HEK293 (cell line): Measurements from ENCODE around the gene CTDNEP1.
A peak's percentile ranks its signal among the peaks of the same experiment; 100 is the strongest.

ENCODE experiments used
- CTCF ChIA-PET: fragments of 350-600 bp; formaldehyde crosslinking; extraction: SDS; loops from one replicate; lab custom pipeline; 2021; ENCODE audit warnings: antibody characterized with exemption; lab: Yijun Ruan, JAX
- POLR2A ChIA-PET: fragments of 300-600 bp; formaldehyde crosslinking; extraction: SDS; loops from one replicate; lab custom pipeline; 2020; ENCODE audit warnings: antibody characterized with exemption, inconsistent platforms; lab: Yijun Ruan, JAX
- H3K27ac ChIP-seq: fragments of 200-500 bp; sonication (Bioruptor generic); 2 replicates; pipeline ENCODE4 v1.5.1; 2014; ENCODE audit warnings: low read depth, low read length, control low read depth, inconsistent platforms; ENCODE audit errors: extremely low read depth
- H3K36me3 ChIP-seq, 2 experiments: fragments of 200-500 bp in 1 of 2; sonication (Bioruptor generic) in 1 of 2; 1 replicate in 1 of 2; 2 replicates in 1 of 2; pipeline ENCODE4 v1.5.1; 2014 to 2017; ENCODE audit warnings: inconsistent platforms in 2 of 2, low read length in 2 of 2; ENCODE audit not compliant: control insufficient read depth in 2 of 2, insufficient read depth in 1 of 2
- H3K4me1 ChIP-seq: fragments of 200-500 bp; sonication (Bioruptor generic); 2 replicates; pipeline ENCODE4 v1.5.1; 2014; ENCODE audit warnings: mild to moderate bottlenecking, low read length, inconsistent platforms; ENCODE audit not compliant: control insufficient read depth, insufficient read depth
- H3K4me3 ChIP-seq: 2 replicates; pipeline ENCODE4 v1.5.1; 2011; ENCODE audit warnings: low read depth, mild to moderate bottlenecking, control low read depth, low read length, moderate library complexity
- H3K9me3 ChIP-seq: fragments of 200-500 bp; sonication (Bioruptor generic); 2 replicates; pipeline ENCODE4 v1.5.1; 2014; ENCODE audit warnings: low read depth, low read length, inconsistent platforms; ENCODE audit not compliant: control insufficient read depth, insufficient read depth
- ATF2 ChIP-seq: fragments of 450-650 bp; formaldehyde crosslinking; IDR thresholded peaks from 2 replicates; pipeline ENCODE4 v1.5.1; 2016; ENCODE audit warnings: missing biosample characterization, missing genetic modification characterization, low read depth
- GFI1B ChIP-seq: fragments of 450-650 bp; formaldehyde crosslinking; IDR thresholded peaks from 2 replicates; pipeline ENCODE4 v1.5.1; 2016; ENCODE audit warnings: missing biosample characterization, missing genetic modification characterization
- GLI2 ChIP-seq: fragments of 450-650 bp; formaldehyde crosslinking; IDR thresholded peaks from 2 replicates; pipeline ENCODE4; 2017; ENCODE audit warnings: missing biosample characterization, missing genetic modification characterization, low read depth, borderline replicate concordance
- IKZF3 ChIP-seq: fragments of 450-650 bp; IDR thresholded peaks from 2 replicates; pipeline ENCODE4 v1.5.0; 2018; ENCODE audit warnings: missing biosample characterization, mild to moderate bottlenecking, missing genetic modification characterization, moderate library complexity
- KLF1 ChIP-seq: fragments of 450-650 bp; formaldehyde crosslinking; IDR thresholded peaks from 2 replicates; pipeline ENCODE4 v1.5.1; 2016; ENCODE audit warnings: missing biosample characterization, missing genetic modification characterization
- KLF7 ChIP-seq: fragments of 450-650 bp; formaldehyde crosslinking; IDR thresholded peaks from 2 replicates; pipeline ENCODE4 v1.5.1; 2016; ENCODE audit warnings: missing biosample characterization, missing genetic modification characterization, borderline replicate concordance
- MYNN ChIP-seq: fragments of 450-650 bp; formaldehyde crosslinking; IDR thresholded peaks from 2 replicates; pipeline ENCODE4 v1.5.1; 2016; ENCODE audit warnings: missing biosample characterization, missing genetic modification characterization, borderline replicate concordance
- OVOL3 ChIP-seq: fragments of 450-650 bp; formaldehyde crosslinking; IDR thresholded peaks from 2 replicates; pipeline ENCODE4 v1.5.1; 2016; ENCODE audit warnings: missing biosample characterization, missing genetic modification characterization
- PRDM4 ChIP-seq: fragments of 450-650 bp; formaldehyde crosslinking; IDR thresholded peaks from 2 replicates; pipeline ENCODE4 v1.5.1; 2017; ENCODE audit warnings: missing biosample characterization, missing genetic modification characterization
- SP7 ChIP-seq: fragments of 450-650 bp; formaldehyde crosslinking; IDR thresholded peaks from 2 replicates; pipeline ENCODE4 v1.5.1; 2016; ENCODE audit warnings: missing biosample characterization, missing genetic modification characterization
- ZBTB11 ChIP-seq: fragments of 450-650 bp; formaldehyde crosslinking; conservative IDR thresholded peaks from 2 replicates; pipeline ENCODE4 v1.5.1; 2016; ENCODE audit warnings: low read depth, missing biosample characterization, missing genetic modification characterization
- ZBTB8A ChIP-seq: fragments of 450-650 bp; formaldehyde crosslinking; IDR thresholded peaks from 2 replicates; pipeline ENCODE4 v1.5.1; 2016; ENCODE audit warnings: missing biosample characterization, missing genetic modification characterization
- ZNF114 ChIP-seq: fragments of 450-650 bp; formaldehyde crosslinking; IDR thresholded peaks from 2 replicates; pipeline ENCODE4 v1.5.0; 2017; ENCODE audit warnings: missing biosample characterization, missing genetic modification characterization
- ZNF133 ChIP-seq: fragments of 450-650 bp; formaldehyde crosslinking; IDR thresholded peaks from 2 replicates; pipeline ENCODE4 v1.5.1; 2016; ENCODE audit warnings: missing biosample characterization, missing genetic modification characterization
- ZNF146 ChIP-seq: fragments of 450-650 bp; formaldehyde crosslinking; IDR thresholded peaks from 2 replicates; pipeline ENCODE4 v1.5.1; 2016; ENCODE audit warnings: missing biosample characterization, missing genetic modification characterization
- ZNF169 ChIP-seq: fragments of 450-650 bp; formaldehyde crosslinking; IDR thresholded peaks from 2 replicates; pipeline ENCODE4 v1.5.1; 2016; ENCODE audit warnings: missing biosample characterization, missing genetic modification characterization
- ZNF19 ChIP-seq: fragments of 450-650 bp; formaldehyde crosslinking; IDR thresholded peaks from 2 replicates; pipeline ENCODE4; 2016; ENCODE audit warnings: missing biosample characterization, missing genetic modification characterization, low read depth
- ZNF211 ChIP-seq: fragments of 450-650 bp; formaldehyde crosslinking; IDR thresholded peaks from 2 replicates; pipeline ENCODE4 v1.5.1; 2016; ENCODE audit warnings: low read depth, missing biosample characterization, missing genetic modification characterization
- ZNF239 ChIP-seq: fragments of 450-650 bp; formaldehyde crosslinking; IDR thresholded peaks from 2 replicates; pipeline ENCODE4 v1.5.1; 2016; ENCODE audit warnings: missing biosample characterization, missing genetic modification characterization
- ZNF513 ChIP-seq: fragments of 450-650 bp; IDR thresholded peaks from 2 replicates; pipeline ENCODE4 v1.5.1; 2018; ENCODE audit warnings: missing biosample characterization, missing genetic modification characterization
- ZNF530 ChIP-seq: fragments of 450-650 bp; formaldehyde crosslinking; IDR thresholded peaks from 2 replicates; pipeline ENCODE4 v1.5.1; 2016; ENCODE audit warnings: low read depth, missing biosample characterization, missing genetic modification characterization
- ZNF561 ChIP-seq: fragments of 450-650 bp; IDR thresholded peaks from 2 replicates; pipeline ENCODE4 v1.5.1; 2018; ENCODE audit warnings: missing biosample characterization, missing genetic modification characterization, borderline replicate concordance
- ZNF830 ChIP-seq: fragments of 450-650 bp; IDR thresholded peaks from 2 replicates; pipeline ENCODE4 v1.5.0; 2018; ENCODE audit warnings: missing biosample characterization, missing genetic modification characterization, low read depth, mild to moderate bottlenecking, moderate library complexity
- ZXDB ChIP-seq: fragments of 450-650 bp; formaldehyde crosslinking; IDR thresholded peaks from 2 replicates; pipeline ENCODE4 v1.5.1; 2016; ENCODE audit warnings: missing biosample characterization, missing genetic modification characterization
- TF ChIP-seq, protein P1 (sequence below): fragments of 450-650 bp; formaldehyde crosslinking; IDR thresholded peaks from 2 replicates; pipeline ENCODE4 v1.5.1; 2017; ENCODE audit warnings: missing biosample characterization, missing genetic modification characterization
- TF ChIP-seq, protein P2 (sequence below): sonication (generic); formaldehyde crosslinking; IDR thresholded peaks from 2 replicates; pipeline ENCODE4 v1.8.1; 2022; ENCODE audit warnings: mild to moderate bottlenecking, moderate library complexity, missing genetic modification reagents

CTDNEP1 gene

GRCh38 chr17:7238420-7239090 is 13.0 kb downstream of the CTDNEP1 start (continued):
- no peak for TF ChIP-seq OVOL3 (tag by site-specific recombination)
- TF ChIP-seq KLF1 (tag by site-specific recombination): no peak
- no peak for TF ChIP-seq GFI1B (tag by site-specific recombination)
- no peak for TF ChIP-seq ZNF169 (tag by site-specific recombination)
- no peak for TF ChIP-seq ZNF133 (tag by site-specific recombination)
- peak; percentile 43; the same call in 1 of the 2 replicates for TF ChIP-seq ZBTB8A (tag by site-specific recombination)
- no peak for TF ChIP-seq ZNF19 (tag by site-specific recombination)
- no peak for TF ChIP-seq IKZF3 (tag by site-specific recombination)
- no peak for TF ChIP-seq ZNF146 (tag by site-specific recombination)
- TF ChIP-seq KLF7: no peak
- no peak for TF ChIP-seq SP7
- no peak for TF ChIP-seq ZNF114
- TF ChIP-seq MYNN: no peak
- no peak for TF ChIP-seq ZNF211 (tag by site-specific recombination)
- TF ChIP-seq ATF2 (tag by site-specific recombination): no peak
- TF ChIP-seq ZNF561: no peak
- TF ChIP-seq ZNF830 (tag by site-specific recombination): no peak
- TF ChIP-seq ZNF530: no peak
- TF ChIP-seq, protein P1, sequence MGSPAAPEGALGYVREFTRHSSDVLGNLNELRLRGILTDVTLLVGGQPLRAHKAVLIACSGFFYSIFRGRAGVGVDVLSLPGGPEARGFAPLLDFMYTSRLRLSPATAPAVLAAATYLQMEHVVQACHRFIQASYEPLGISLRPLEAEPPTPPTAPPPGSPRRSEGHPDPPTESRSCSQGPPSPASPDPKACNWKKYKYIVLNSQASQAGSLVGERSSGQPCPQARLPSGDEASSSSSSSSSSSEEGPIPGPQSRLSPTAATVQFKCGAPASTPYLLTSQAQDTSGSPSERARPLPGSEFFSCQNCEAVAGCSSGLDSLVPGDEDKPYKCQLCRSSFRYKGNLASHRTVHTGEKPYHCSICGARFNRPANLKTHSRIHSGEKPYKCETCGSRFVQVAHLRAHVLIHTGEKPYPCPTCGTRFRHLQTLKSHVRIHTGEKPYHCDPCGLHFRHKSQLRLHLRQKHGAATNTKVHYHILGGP (tag by site-specific recombination): no peak

DNA sequence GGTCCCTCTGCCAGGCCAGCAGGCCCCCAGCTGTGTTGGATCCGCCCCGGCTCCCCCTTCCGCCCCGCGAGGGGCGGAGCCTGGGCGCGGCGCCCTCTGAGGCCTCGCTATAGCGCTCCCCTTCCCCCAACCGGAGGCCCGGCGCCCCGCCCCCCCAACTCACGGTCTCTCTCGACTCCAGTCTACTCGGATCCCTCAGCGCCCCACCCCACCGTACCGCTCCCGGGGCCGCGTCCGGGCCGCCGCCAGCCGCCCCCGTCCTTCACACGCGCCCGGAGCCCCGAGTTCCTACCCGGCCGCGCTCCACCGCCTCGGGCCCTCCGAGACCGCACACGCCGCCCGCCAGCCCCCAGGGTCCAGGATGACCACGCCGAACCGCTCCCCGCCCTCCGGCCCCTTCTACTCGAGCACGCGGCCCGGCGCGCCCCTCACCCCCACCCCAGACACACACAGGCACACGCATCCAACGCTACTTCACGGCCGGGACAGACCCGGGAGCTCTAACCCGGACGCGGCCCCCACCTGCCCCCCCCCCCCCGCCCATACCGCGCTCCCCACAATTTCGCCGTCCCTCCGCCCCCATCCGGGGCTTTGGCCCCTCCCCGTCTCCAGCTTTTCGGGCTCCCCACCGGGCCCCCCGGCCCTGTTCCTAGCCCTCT is 13.6 kb downstream of the CTDNEP1 start:
- Histone ChIP-seq H3K36me3 (peaks cover 18 to 45% of the 10 kb centered on the region in 2 experiments), H3K9me3 (no peaks in the 10 kb centered on the region), H3K4me1 (peaks cover 10% of the 10 kb centered on the region; the same call in 1 of the 2 replicates), H3K27ac (peak overlapping the region; percentile 90), H3K4me3 (peak overlapping the region; percentile 90)
- POLR2A ChIA-PET: interaction anchor here (0.6 to 14.2 kb wide), 11 partner anchors 12 to 465 kb away, joined by 3 to 284 read pairs (median 6); partner anchors contain the start of genes ACADVL, CTDNEP1, DLG4 and ELP5
- CTCF ChIA-PET: interaction anchor here (0.9 to 3.0 kb wide), 3 partner anchors 18 to 59 kb away, joined by 3 to 12 read pairs (median 6); partner anchors contain the start of genes ACADVL, DLG4 and SLC2A4
- no peak for TF ChIP-seq ZXDB (tag by site-specific recombination)
- TF ChIP-seq ZNF513 (tag by site-specific recombination): no peak
- TF ChIP-seq ZBTB11 (tag by site-specific recombination): no peak; the same call in 1 of the 2 replicates
- TF ChIP-seq GLI2 (tag by site-specific recombination): no peak
- TF ChIP-seq ZNF239 (tag by site-specific recombination): no peak
- TF ChIP-seq, protein P2, sequence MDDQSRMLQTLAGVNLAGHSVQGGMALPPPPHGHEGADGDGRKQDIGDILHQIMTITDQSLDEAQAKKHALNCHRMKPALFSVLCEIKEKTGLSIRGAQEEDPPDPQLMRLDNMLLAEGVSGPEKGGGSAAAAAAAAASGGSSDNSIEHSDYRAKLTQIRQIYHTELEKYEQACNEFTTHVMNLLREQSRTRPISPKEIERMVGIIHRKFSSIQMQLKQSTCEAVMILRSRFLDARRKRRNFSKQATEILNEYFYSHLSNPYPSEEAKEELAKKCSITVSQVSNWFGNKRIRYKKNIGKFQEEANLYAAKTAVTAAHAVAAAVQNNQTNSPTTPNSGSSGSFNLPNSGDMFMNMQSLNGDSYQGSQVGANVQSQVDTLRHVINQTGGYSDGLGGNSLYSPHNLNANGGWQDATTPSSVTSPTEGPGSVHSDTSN (CRISPR knock-in tag): 0 out of 2 replicates have a peak, but pooled peaks have one; percentile 42
- no peak for TF ChIP-seq PRDM4 (tag by site-specific recombination)
